Fibroblast of mammary gland (primary cell): ENCODE results near the gene CACHD1.

Source experiments
- DNase-seq: peaks from one replicate; pipeline ENCODE4 v3.0.0-alpha.2; 2010; ENCODE audit warnings: low read depth
- H3K4me3 ChIP-seq: 2 replicates; pipeline ENCODE4 v1.5.1; 2011; ENCODE audit warnings: low read depth, mild to moderate bottlenecking, low read length, moderate library complexity; ENCODE audit not compliant: control insufficient read depth
- TF ChIP-seq, protein P1 (sequence below): conservative IDR thresholded peaks from 2 replicates; pipeline ENCODE4 v1.5.1; 2011; ENCODE audit warnings: low read depth, low read length, inconsistent platforms; ENCODE audit not compliant: control insufficient read depth, insufficient read depth

CACHD1 gene

DNA sequence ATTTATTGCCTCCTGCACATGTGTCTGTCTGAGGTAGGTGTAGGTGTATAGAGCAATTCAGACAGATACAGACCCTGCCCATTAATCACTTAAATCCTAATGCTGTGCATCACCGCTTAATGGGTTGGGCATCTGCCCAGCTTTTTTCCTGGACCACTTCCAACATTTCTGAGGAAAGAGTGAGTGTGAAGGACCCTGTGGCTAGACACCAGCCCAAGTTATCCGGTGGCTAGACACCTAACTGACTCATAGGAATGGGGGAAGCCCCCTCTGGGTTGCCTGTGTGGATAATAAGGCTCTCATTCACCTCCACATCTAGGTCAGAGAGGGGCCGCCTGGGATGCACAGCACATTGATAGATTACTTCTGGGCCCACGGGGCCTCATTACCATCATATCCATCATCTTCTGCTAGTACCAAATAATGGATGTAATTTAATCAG is 153.8 kb downstream of the CACHD1 start:
- TF ChIP-seq, protein P1, sequence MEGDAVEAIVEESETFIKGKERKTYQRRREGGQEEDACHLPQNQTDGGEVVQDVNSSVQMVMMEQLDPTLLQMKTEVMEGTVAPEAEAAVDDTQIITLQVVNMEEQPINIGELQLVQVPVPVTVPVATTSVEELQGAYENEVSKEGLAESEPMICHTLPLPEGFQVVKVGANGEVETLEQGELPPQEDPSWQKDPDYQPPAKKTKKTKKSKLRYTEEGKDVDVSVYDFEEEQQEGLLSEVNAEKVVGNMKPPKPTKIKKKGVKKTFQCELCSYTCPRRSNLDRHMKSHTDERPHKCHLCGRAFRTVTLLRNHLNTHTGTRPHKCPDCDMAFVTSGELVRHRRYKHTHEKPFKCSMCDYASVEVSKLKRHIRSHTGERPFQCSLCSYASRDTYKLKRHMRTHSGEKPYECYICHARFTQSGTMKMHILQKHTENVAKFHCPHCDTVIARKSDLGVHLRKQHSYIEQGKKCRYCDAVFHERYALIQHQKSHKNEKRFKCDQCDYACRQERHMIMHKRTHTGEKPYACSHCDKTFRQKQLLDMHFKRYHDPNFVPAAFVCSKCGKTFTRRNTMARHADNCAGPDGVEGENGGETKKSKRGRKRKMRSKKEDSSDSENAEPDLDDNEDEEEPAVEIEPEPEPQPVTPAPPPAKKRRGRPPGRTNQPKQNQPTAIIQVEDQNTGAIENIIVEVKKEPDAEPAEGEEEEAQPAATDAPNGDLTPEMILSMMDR = no peak
- peak; percentile 56 for DNase-seq

DNA sequence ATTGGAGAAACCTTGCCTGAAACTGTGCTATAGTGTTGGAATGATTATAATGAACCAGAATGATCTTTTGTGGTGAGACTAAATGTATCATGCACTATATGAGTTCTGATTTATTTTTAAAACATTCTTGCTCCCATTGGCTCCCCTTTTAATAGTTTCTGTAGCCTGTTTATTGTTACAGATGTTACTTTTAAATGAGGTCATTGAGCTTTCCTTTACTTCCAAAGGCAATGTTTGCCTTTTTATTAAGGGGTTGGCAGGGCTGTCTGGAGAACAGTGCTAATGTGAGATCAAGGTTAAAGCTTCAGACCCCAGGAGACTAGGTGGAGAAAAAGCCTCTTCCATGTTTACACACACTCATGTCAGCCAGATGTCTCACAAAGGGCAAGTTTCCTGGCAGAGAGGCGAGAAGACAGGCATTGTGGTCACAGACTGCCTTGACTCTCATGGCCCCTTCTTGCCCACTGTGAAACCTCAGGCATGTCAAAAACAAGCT is 154.3 kb downstream of the CACHD1 start:
- DNase-seq = peak; percentile 76
- TF ChIP-seq, protein P1 = no peak
- H3K4me3 ChIP-seq = no peak overlapping the region

More for the DNA sequence above, 153.8 kb downstream of the CACHD1 start:
- H3K4me3 ChIP-seq = no peak overlapping the region

DNA sequence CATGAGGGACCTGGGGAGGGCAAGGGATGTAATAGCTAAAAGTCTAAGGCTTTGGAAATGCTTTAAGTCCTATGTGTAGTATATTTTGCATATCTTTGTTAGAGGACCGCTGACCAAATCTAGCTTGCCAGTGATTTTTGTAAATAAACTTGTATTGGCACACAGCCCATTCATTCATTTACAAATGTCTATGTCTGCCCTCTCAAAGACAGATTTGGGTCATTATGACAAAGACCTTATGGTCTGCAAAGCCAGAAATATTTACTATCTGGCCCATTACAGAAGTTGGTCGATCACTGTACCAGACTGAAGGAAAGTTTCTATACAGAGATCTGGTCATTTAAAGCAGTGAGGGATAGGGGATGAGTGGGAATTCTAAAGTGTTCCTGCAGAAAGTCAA is 154.9 kb downstream of the CACHD1 start:
- no peak overlapping the region for H3K4me3 ChIP-seq
- TF ChIP-seq, protein P1 = no peak
- DNase-seq = no peak

DNA sequence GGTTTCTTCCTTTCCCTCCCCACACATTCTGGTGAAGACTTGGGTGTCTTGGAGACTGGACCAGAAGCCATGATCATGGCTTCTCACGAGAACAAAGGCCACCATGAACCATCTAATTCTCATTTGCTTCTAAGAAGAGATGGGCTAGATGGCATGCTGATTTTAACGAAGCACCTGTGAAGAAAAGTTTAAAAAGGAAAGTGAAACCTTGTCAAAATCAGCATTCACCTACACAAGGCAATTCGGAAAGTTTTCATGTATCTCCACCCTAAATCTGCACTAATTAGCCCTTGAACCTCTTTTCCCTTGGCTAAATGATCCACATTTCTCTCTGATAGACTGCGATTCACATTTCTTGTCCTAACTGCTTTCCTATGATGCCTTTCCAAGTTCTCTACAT is 160.7 kb downstream of the CACHD1 start:
- no peak for DNase-seq
- H3K4me3 ChIP-seq = no peak overlapping the region
- TF ChIP-seq, protein P1 = no peak

DNA sequence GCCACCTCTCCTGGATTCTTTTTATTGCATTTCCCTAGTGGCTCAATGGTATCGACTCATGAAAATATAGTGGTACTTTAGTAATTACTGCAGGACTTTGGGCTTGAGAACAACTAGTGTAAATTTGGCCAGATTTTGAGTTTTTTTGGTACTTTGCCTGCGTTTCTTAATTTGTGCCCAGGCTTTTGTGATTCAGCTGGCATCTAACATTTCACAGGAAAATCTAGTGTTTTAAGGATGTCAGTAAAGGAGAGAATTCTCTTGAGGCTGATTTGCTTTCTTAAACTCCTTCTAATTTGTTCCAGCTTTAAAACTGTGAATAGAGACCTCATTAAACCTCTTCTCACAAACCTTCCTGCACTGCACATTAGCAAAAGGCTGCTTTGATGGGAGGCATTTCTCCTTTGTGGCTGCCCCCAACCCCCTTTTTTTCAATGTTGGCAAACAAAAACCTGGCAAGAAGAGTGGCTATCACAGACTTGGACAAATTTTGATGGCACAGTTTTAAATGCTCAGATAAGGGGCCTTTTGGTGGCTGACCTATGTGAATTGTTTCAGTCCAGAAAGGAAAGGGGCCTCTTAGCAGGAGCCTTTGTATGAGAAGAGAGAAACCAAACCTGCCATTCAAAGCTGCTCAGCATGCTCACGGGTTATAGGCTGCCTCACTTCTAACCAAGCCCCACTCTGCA is 161.6 kb downstream of the CACHD1 start:
- TF ChIP-seq, protein P1 = no peak
- DNase-seq = no peak

DNA sequence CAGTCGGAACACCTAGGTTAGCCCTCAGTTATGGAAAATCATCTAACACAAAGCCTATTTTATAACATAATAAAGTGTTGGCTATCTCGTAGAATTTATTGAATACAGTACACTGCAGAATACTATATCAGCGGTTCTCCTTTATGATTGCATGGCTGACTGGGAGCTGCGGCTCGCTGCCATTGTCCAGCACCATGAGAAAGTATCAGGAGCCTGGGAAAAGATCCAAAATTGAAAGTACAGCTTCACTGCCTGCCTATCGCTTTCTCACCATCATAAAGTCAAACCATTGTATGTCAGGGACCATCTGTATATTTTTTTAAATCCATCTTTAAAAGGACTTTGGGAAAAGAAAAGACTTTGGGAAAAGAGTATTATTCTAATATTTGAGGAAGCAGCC is 163.0 kb downstream of the CACHD1 start:
- DNase-seq = no peak
- TF ChIP-seq, protein P1 = no peak
- no peak overlapping the region for H3K4me3 ChIP-seq

More for the DNA sequence above, 161.6 kb downstream of the CACHD1 start:
- no peak overlapping the region for H3K4me3 ChIP-seq

DNA sequence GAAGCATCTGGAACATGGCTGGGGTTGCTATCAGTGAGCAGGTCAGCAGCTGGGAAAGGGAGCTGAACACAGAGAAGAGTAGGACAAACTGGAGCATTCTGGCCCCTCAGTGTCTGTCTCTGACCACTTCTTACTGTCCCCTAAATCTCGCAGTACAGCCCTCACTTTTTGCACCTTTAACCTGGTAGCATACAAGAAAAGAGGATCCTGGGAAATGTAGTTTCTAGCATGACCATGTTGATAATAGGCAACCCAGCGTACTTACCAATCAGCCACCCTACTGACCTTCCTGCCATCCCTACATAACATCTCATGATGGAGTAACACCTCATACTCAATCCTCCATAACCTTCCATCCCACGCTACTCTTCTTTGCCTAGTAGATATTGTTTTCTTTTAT is 175.8 kb downstream of the CACHD1 start:
- no peak for DNase-seq
- TF ChIP-seq, protein P1 = no peak
- no peak overlapping the region for H3K4me3 ChIP-seq
